Measurements from ENCODE around the gene TSHZ2.
"Not testable (repeated sequence)": the region's sequence is repeated elsewhere in the genome, so short reads cannot be mapped to it uniquely, and the experiment has no call there.

TSHZ2 gene

GRCh38 chr20:53020376-53020775, 48.2 kb downstream of the TSHZ2 start:
- peaks cover 0 to 18% (median 14%) of the 10 kb centered on the region in 5 donors for H3K4me1 ChIP-seq (ENCODE audit: control insufficient read depth in 5 of 5, insufficient read depth in 5 of 5, low read length in 5 of 5)

GRCh38 chr20:53020834-53021233, 48.7 kb downstream of the TSHZ2 start:
- Histone ChIP-seq H3K27me3 (ENCODE audit: control insufficient read depth in 5 of 5, insufficient read depth in 4 of 5, low read length in 5 of 5) (no peaks in the 10 kb centered on the region), H3K9me3 (ENCODE audit: control insufficient read depth in 5 of 5, low read length in 5 of 5) (no peaks in the 10 kb centered on the region), H3K4me3 (ENCODE audit: low read depth in 1 of 5, low read length in 5 of 5) (no peak overlapping the region), H3K27ac (ENCODE audit: low read depth, low read length) (no peak overlapping the region), H3K4me1 (ENCODE audit: control insufficient read depth in 5 of 5, insufficient read depth in 5 of 5, low read length in 5 of 5) (peaks cover 0 to 18% (median 16%) of the 10 kb centered on the region in 5 donors), H3K9ac (ENCODE audit: low read length in 5 of 5) (no peak overlapping the region), H3K36me3 (ENCODE audit: control insufficient read depth in 5 of 5, insufficient read depth in 5 of 5, low read length in 5 of 5) (no peaks in the 10 kb centered on the region)

More at GRCh38 chr20:53020376-53020775, 48.2 kb downstream of the TSHZ2 start:
- no peak overlapping the region for H3K4me3 ChIP-seq (ENCODE audit: low read depth in 1 of 5, low read length in 5 of 5)
- H3K9me3 ChIP-seq (ENCODE audit: control insufficient read depth in 5 of 5, low read length in 5 of 5), result no peaks in the 10 kb centered on the region
- peak overlapping the region in 1 of 5 donors; percentile 8 for H3K9ac ChIP-seq (ENCODE audit: low read length in 5 of 5)
- H3K27ac ChIP-seq (ENCODE audit: low read depth, low read length), result no peak overlapping the region
- no peaks in the 10 kb centered on the region for H3K27me3 ChIP-seq (ENCODE audit: control insufficient read depth in 5 of 5, insufficient read depth in 4 of 5, low read length in 5 of 5)
- no peaks in the 10 kb centered on the region for H3K36me3 ChIP-seq (ENCODE audit: control insufficient read depth in 5 of 5, insufficient read depth in 5 of 5, low read length in 5 of 5)

GRCh38 chr20:53021934-53022333, 49.8 kb downstream of the TSHZ2 start:
- H3K27me3 ChIP-seq (ENCODE audit: control insufficient read depth in 5 of 5, insufficient read depth in 4 of 5, low read length in 5 of 5), result no peaks in the 10 kb centered on the region
- H3K9ac ChIP-seq (ENCODE audit: low read length in 5 of 5), result no peak overlapping the region
- H3K36me3 ChIP-seq (ENCODE audit: control insufficient read depth in 5 of 5, insufficient read depth in 5 of 5, low read length in 5 of 5), result no peaks in the 10 kb centered on the region
- no peak overlapping the region for H3K27ac ChIP-seq (ENCODE audit: low read depth, low read length)
- peaks cover 0 to 20% (median 18%) of the 10 kb centered on the region in 5 donors for H3K4me1 ChIP-seq (ENCODE audit: control insufficient read depth in 5 of 5, insufficient read depth in 5 of 5, low read length in 5 of 5)
- H3K9me3 ChIP-seq (ENCODE audit: control insufficient read depth in 5 of 5, low read length in 5 of 5), result no peaks in the 10 kb centered on the region
- H3K4me3 ChIP-seq (ENCODE audit: low read depth in 1 of 5, low read length in 5 of 5), result no peak overlapping the region

GRCh38 chr20:53023732-53024520, 51.8 kb downstream of the TSHZ2 start:
- no peak overlapping the region for H3K27ac ChIP-seq (ENCODE audit: low read depth, low read length)
- H3K9me3 ChIP-seq (ENCODE audit: control insufficient read depth in 5 of 5, low read length in 5 of 5), result no peaks in the 10 kb centered on the region
- H3K4me1 ChIP-seq (ENCODE audit: control insufficient read depth in 5 of 5, insufficient read depth in 5 of 5, low read length in 5 of 5), result peaks cover 0 to 11% (median 10%) of the 10 kb centered on the region in 5 donors
- H3K36me3 ChIP-seq (ENCODE audit: control insufficient read depth in 5 of 5, insufficient read depth in 5 of 5, low read length in 5 of 5), result no peaks in the 10 kb centered on the region
- H3K27me3 ChIP-seq (ENCODE audit: control insufficient read depth in 5 of 5, insufficient read depth in 4 of 5, low read length in 5 of 5), result no peaks in the 10 kb centered on the region
- no peak overlapping the region for H3K4me3 ChIP-seq (ENCODE audit: low read depth in 1 of 5, low read length in 5 of 5)
- no peak overlapping the region for H3K9ac ChIP-seq (ENCODE audit: low read length in 5 of 5)

GRCh38 chr20:53024653-53025052, 52.5 kb downstream of the TSHZ2 start:
- not testable (repeated sequence) for H3K9me3 ChIP-seq (ENCODE audit: control insufficient read depth in 5 of 5, low read length in 5 of 5); H3K4me3 ChIP-seq (ENCODE audit: low read depth in 1 of 5, low read length in 5 of 5); H3K27ac ChIP-seq (ENCODE audit: low read depth, low read length); H3K9ac ChIP-seq (ENCODE audit: low read length in 5 of 5); H3K36me3 ChIP-seq (ENCODE audit: control insufficient read depth in 5 of 5, insufficient read depth in 5 of 5, low read length in 5 of 5); H3K27me3 ChIP-seq (ENCODE audit: control insufficient read depth in 5 of 5, insufficient read depth in 4 of 5, low read length in 5 of 5)
- peaks cover 0 to 11% (median 10%) of the 10 kb centered on the region in 5 donors for H3K4me1 ChIP-seq (ENCODE audit: control insufficient read depth in 5 of 5, insufficient read depth in 5 of 5, low read length in 5 of 5)

- Histone ChIP-seq H3K27ac (ENCODE audit: low read depth, low read length) (no peak overlapping the region), H3K4me3 (ENCODE audit: low read depth in 1 of 5, low read length in 5 of 5) (no peak overlapping the region), H3K4me1 (ENCODE audit: control insufficient read depth in 5 of 5, insufficient read depth in 5 of 5, low read length in 5 of 5) (peaks cover 0 to 14% (median 10%) of the 10 kb centered on the region in 5 donors), H3K9ac (ENCODE audit: low read length in 5 of 5) (no peak overlapping the region), H3K9me3 (ENCODE audit: control insufficient read depth in 5 of 5, low read length in 5 of 5) (no peaks in the 10 kb centered on the region), H3K36me3 (ENCODE audit: control insufficient read depth in 5 of 5, insufficient read depth in 5 of 5, low read length in 5 of 5) (no peaks in the 10 kb centered on the region), H3K27me3 (ENCODE audit: control insufficient read depth in 5 of 5, insufficient read depth in 4 of 5, low read length in 5 of 5) (no peaks in the 10 kb centered on the region)
Measured at GRCh38 chr20:53027089-53027488, 54.9 kb downstream of the TSHZ2 start.

GRCh38 chr20:53028337-53029007, 56.3 kb downstream of the TSHZ2 start:
- Histone ChIP-seq H3K9me3 (ENCODE audit: control insufficient read depth in 5 of 5, low read length in 5 of 5) (no peaks in the 10 kb centered on the region), H3K9ac (ENCODE audit: low read length in 5 of 5) (no peak overlapping the region), H3K27me3 (ENCODE audit: control insufficient read depth in 5 of 5, insufficient read depth in 4 of 5, low read length in 5 of 5) (peaks cover 0 to 4% (median 0%) of the 10 kb centered on the region in 5 donors), H3K27ac (ENCODE audit: low read depth, low read length) (no peak overlapping the region), H3K4me3 (ENCODE audit: low read depth in 1 of 5, low read length in 5 of 5) (no peak overlapping the region), H3K4me1 (ENCODE audit: control insufficient read depth in 5 of 5, insufficient read depth in 5 of 5, low read length in 5 of 5) (peaks cover 6 to 26% (median 21%) of the 10 kb centered on the region in 5 donors), H3K36me3 (ENCODE audit: control insufficient read depth in 5 of 5, insufficient read depth in 5 of 5, low read length in 5 of 5) (no peaks in the 10 kb centered on the region)

- Histone ChIP-seq H3K4me3 (ENCODE audit: low read depth in 1 of 5, low read length in 5 of 5) (no peak overlapping the region), H3K4me1 (ENCODE audit: control insufficient read depth in 5 of 5, insufficient read depth in 5 of 5, low read length in 5 of 5) (peaks cover 6 to 28% (median 21%) of the 10 kb centered on the region in 5 donors), H3K27ac (ENCODE audit: low read depth, low read length) (no peak overlapping the region), H3K27me3 (ENCODE audit: control insufficient read depth in 5 of 5, insufficient read depth in 4 of 5, low read length in 5 of 5) (peaks cover 0 to 4% (median 0%) of the 10 kb centered on the region in 5 donors), H3K36me3 (ENCODE audit: control insufficient read depth in 5 of 5, insufficient read depth in 5 of 5, low read length in 5 of 5) (no peaks in the 10 kb centered on the region), H3K9me3 (ENCODE audit: control insufficient read depth in 5 of 5, low read length in 5 of 5) (no peaks in the 10 kb centered on the region), H3K9ac (ENCODE audit: low read length in 5 of 5) (no peak overlapping the region)
Measured at GRCh38 chr20:53030061-53030460, 57.9 kb downstream of the TSHZ2 start.

GRCh38 chr20:53032046-53032445, 59.9 kb downstream of the TSHZ2 start:
- no peaks in the 10 kb centered on the region for H3K9me3 ChIP-seq (ENCODE audit: control insufficient read depth in 5 of 5, low read length in 5 of 5)
- H3K36me3 ChIP-seq (ENCODE audit: control insufficient read depth in 5 of 5, insufficient read depth in 5 of 5, low read length in 5 of 5), result no peaks in the 10 kb centered on the region
- peaks cover 6 to 24% (median 21%) of the 10 kb centered on the region in 5 donors for H3K4me1 ChIP-seq (ENCODE audit: control insufficient read depth in 5 of 5, insufficient read depth in 5 of 5, low read length in 5 of 5)
- peaks cover 0 to 4% (median 0%) of the 10 kb centered on the region in 5 donors for H3K27me3 ChIP-seq (ENCODE audit: control insufficient read depth in 5 of 5, insufficient read depth in 4 of 5, low read length in 5 of 5)
- H3K9ac ChIP-seq (ENCODE audit: low read length in 5 of 5), result no peak overlapping the region
- no peak overlapping the region for H3K4me3 ChIP-seq (ENCODE audit: low read depth in 1 of 5, low read length in 5 of 5)
- peak overlapping the region; percentile 71 for H3K27ac ChIP-seq (ENCODE audit: low read depth, low read length)

GRCh38 chr20:53032478-53032932, 60.3 kb downstream of the TSHZ2 start:
- Histone ChIP-seq H3K9me3 (ENCODE audit: control insufficient read depth in 5 of 5, low read length in 5 of 5) (no peaks in the 10 kb centered on the region), H3K27ac (ENCODE audit: low read depth, low read length) (peak overlapping the region; percentile 71), H3K9ac (ENCODE audit: low read length in 5 of 5) (peak overlapping the region in 2 of 5 donors; percentile 13 to 85), H3K36me3 (ENCODE audit: control insufficient read depth in 5 of 5, insufficient read depth in 5 of 5, low read length in 5 of 5) (no peaks in the 10 kb centered on the region), H3K4me1 (ENCODE audit: control insufficient read depth in 5 of 5, insufficient read depth in 5 of 5, low read length in 5 of 5) (peaks cover 6 to 24% (median 23%) of the 10 kb centered on the region in 5 donors), H3K4me3 (ENCODE audit: low read depth in 1 of 5, low read length in 5 of 5) (no peak overlapping the region), H3K27me3 (ENCODE audit: control insufficient read depth in 5 of 5, insufficient read depth in 4 of 5, low read length in 5 of 5) (peaks cover 0 to 4% (median 0%) of the 10 kb centered on the region in 5 donors)
